WERI-Rb-1 (cell line): ENCODE measurements around the gene SLC16A11.

Experiments
- DNase-seq: peaks from one replicate; pipeline ENCODE4 v3.0.0-alpha.2; 2020
- H3K27ac ChIP-seq: fragments of 250-450 bp; sonication (Bioruptor Pico); 2 replicates; pipeline ENCODE4 v1.5.1; 2020; ENCODE audit warnings: mild to moderate bottlenecking, moderate library complexity
- H3K27me3 ChIP-seq: fragments of 250-450 bp; sonication (Bioruptor Pico); 2 replicates; pipeline ENCODE4 v1.5.1; 2021; ENCODE audit warnings: mild to moderate bottlenecking, low read depth, moderate library complexity; ENCODE audit not compliant: insufficient read depth, severe bottlenecking
- H3K36me3 ChIP-seq: fragments of 250-450 bp; sonication (Bioruptor Pico); 2 replicates; pipeline ENCODE4 v1.5.1; 2020; ENCODE audit warnings: mild to moderate bottlenecking, moderate library complexity
- H3K4me3 ChIP-seq: 2 replicates; pipeline ENCODE4 v1.5.1; 2011; ENCODE audit warnings: low read depth, mild to moderate bottlenecking, control low read depth, low read length
- H3K9me3 ChIP-seq: fragments of 250-450 bp; sonication (Bioruptor Pico); 2 replicates; pipeline ENCODE4 v1.5.1; 2021; ENCODE audit warnings: mild to moderate bottlenecking, moderate library complexity; ENCODE audit not compliant: severe bottlenecking
- CTCF ChIP-seq: IDR thresholded peaks from 2 replicates; pipeline ENCODE4 v1.5.1; 2011; ENCODE audit warnings: low read depth, mild to moderate bottlenecking, control low read depth, inconsistent platforms, low read length

SLC16A11 gene

DNA sequence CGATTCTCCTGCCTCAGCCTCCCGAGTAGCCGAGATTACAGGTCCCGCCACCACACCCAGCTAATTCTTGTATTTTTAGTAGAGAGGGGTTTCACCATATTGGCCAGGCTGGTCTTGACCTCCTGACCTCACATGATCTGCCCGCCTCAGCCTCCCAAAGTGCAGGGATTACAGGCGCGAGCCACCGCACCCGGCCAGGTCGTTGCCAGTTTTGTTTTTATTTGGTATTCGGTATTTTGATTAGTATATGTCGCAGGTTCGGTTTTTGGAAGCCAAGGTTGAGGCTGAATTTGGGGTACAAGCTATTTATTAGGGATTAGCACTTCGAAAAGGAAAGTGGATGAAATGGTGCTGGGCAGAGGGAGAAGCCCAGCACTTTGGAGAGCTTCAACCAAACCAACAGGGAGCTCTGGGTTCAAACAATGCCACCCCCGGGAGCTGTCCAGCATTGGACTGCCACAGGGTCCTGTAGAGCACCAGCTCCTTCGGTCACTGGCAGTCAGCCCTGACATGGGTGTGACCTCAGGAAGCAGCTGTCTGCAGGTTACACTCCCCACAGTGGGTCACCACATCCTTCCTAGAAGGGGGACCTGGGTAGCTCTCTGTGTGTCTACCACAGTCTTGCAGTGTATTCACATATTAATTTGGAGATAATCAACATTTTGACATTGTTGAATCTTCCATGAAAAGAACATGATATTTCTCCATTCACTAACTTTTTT is 37.6 kb upstream of the SLC16A11 start:
- no peak for TF ChIP-seq CTCF
- Histone ChIP-seq H3K4me3 (no peak overlapping the region), H3K27ac (no peak overlapping the region), H3K9me3 (peaks cover 6% of the 10 kb centered on the region), H3K36me3 (no peaks in the 10 kb centered on the region), H3K27me3 (no peaks in the 10 kb centered on the region)
- DNase-seq: no peak

- H3K4me3 ChIP-seq: no peak overlapping the region
- no peak for TF ChIP-seq CTCF
- DNase-seq: no peak
Measured at GRCh38 chr17:7080456-7081041, 36.7 kb upstream of the SLC16A11 start.

DNA sequence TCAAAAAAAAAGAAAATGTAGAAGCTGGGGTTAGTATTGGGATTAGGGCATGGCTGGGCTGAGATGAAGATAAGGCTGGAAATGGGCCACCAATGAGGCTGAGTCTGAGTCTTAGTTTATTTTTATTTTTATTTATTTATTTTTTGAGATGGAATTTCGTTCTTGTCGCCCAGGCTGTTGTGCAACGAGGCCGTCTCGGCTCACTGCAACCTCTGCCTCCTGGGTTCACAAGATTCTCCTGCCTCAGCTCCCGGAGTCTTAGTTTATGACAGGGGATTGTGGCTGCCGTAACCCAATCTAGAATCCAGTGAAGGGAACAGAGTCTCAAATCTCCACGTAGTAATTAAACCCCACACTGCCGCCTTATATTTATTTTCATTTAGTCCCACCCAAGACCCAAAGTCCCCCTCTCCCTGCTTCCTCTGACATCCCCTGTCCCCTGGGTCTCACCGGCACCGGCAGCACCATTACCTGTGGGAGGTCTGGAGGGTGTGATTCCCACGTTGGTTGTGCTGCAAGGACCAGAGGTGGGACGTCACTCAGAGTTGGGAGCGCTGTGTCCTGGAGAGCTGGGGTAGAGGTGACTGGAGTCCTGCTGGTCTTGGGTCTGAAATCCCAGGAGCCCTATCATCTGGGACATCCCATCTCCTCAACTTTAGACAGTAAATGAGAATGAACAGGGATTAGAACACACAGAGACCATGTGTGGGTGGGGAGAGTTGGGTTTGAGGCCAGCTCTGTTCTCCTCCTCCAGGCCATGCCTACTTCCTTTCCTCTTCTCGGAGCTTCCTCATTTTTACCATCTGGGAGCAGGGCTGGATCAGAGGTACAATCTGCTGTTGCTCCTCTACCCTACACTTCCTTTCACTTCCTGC is 35.9 kb upstream of the SLC16A11 start, which contains the start of gene CLEC10A:
Gene CLEC10A (minus strand): TSS at position 671 of the 875 bp plus-strand sequence. CDS start 1,439 bp downstream, outside the sequence.
- no peak for TF ChIP-seq CTCF
- no peak for DNase-seq
- Histone ChIP-seq H3K36me3 (no peaks in the 10 kb centered on the region), H3K27ac (no peak within 1 kb of the TSS), H3K9me3 (peaks cover 6% of the 10 kb centered on the region), H3K4me3 (no peak within 1 kb of the TSS), H3K27me3 (no peaks in the 10 kb centered on the region)

More at GRCh38 chr17:7080456-7081041, 36.7 kb upstream of the SLC16A11 start:
- H3K27me3 ChIP-seq: no peaks in the 10 kb centered on the region
- peaks cover 6% of the 10 kb centered on the region for H3K9me3 ChIP-seq
- no peaks in the 10 kb centered on the region for H3K36me3 ChIP-seq
- H3K27ac ChIP-seq: no peak overlapping the region

DNA sequence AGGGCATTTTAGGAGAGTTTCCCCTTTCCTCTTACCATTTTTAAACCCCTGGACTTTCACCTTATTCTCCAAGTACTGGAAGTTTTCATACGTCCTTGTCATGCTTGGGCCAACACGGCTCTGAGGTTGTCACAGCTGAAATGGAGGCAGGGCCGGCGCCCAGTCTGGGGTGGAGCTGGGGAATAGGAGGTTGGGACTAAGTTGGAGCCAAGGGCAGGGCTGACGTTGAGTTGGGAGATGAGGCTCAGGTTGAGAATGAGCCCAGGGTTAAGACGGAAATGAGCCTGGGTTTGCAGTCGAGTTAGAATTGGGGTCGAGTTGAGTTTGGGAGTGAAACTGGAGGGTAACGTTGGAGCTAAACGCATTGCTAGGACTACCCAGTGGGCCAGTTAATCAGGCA is 34.8 kb upstream of the SLC16A11 start:
- DNase-seq: no peak
- no peak overlapping the region for H3K27ac ChIP-seq
- H3K27me3 ChIP-seq: no peaks in the 10 kb centered on the region
- TF ChIP-seq CTCF: no peak
- H3K36me3 ChIP-seq: no peaks in the 10 kb centered on the region
- H3K9me3 ChIP-seq: peaks cover 6% of the 10 kb centered on the region
- no peak overlapping the region for H3K4me3 ChIP-seq

GRCh38 chr17:7077911-7078546 is 34.1 kb upstream of the SLC16A11 start:
- Histone ChIP-seq H3K27me3 (no peaks in the 10 kb centered on the region), H3K27ac (no peak overlapping the region), H3K4me3 (no peak overlapping the region), H3K9me3 (peaks cover 6% of the 10 kb centered on the region), H3K36me3 (no peaks in the 10 kb centered on the region)
- DNase-seq: no peak
- no peak for TF ChIP-seq CTCF
